ENCODE results near the gene SLC24A5. TPM values are rescaled to one million over a fixed set of nuclear protein-coding genes. Genes with fewer than 3 reads are reported as not detected.

Gene SLC24A5
- total and polyA plus RNA-seq, 9 of the 15 experiments (the other 6 are each of a cell fraction or from before 2014, with no cell fraction given), result not detected

GRCh38 chr15:48072941-48073340 lies 47.8 kb upstream of the SLC24A5 start:
- no peak overlapping the region for H2AFZ ChIP-seq (ENCODE audit: low read depth, low read length)
- BruUV-seq (replicated peaks), result no TSS peak
- H3K4me3 ChIP-seq, result no peak overlapping the region
- ATAC-seq (no peak), FAIRE-seq (no peak), DNase-seq (ENCODE audit: extremely low read depth in 1 of 4, low spot score in 3 of 4) (no peak)
- ChIA-PET POLR2A (no interaction called here), CTCF (ENCODE audit: low intra/inter-chr PET ratio) (no interaction called here)
- H3K9me3 ChIP-seq (replicated peaks; ENCODE audit: control insufficient read depth, insufficient read depth, low read depth, low read length), result no peaks in the 10 kb centered on the region
- no peaks in the 10 kb centered on the region for H3K79me2 ChIP-seq (ENCODE audit: control insufficient read depth, insufficient read depth, low read length)
- no peaks in the 10 kb centered on the region for H4K20me1 ChIP-seq (replicated peaks; ENCODE audit: control insufficient read depth, insufficient read depth, low read length)
- H3K4me1 ChIP-seq (replicated peaks in 1 of 2; ENCODE audit: control insufficient read depth in 2 of 2, insufficient read depth in 2 of 2, low read length in 2 of 2), result no peaks in the 10 kb centered on the region
- H3K27ac ChIP-seq (ENCODE audit: extremely low read depth, low read depth, low read length), result no peak overlapping the region
- WGBS (ENCODE audit: insufficient coverage, low coverage, missing lambda C conversion rate), result 1% methylated on average over 6 of the region's 6 CpGs
- no peaks in the 10 kb centered on the region for H3K27me3 ChIP-seq (ENCODE audit: control insufficient read depth in 2 of 2, insufficient read depth in 2 of 2, low read length in 2 of 2)
- H3K9ac ChIP-seq (ENCODE audit: insufficient read depth in 1 of 2, low read depth in 2 of 2, low read length in 2 of 2), result no peak overlapping the region
- intact Hi-C loops (cut with micrococcal nuclease), result no loop called here
- no peaks in the 10 kb centered on the region for H3K36me3 ChIP-seq (ENCODE audit: control insufficient read depth, insufficient read depth, low read length)
- in situ Hi-C loops (cut with MboI), result no loop called here
- H3K4me2 ChIP-seq (ENCODE audit: insufficient read depth, low read length), result no peak overlapping the region
- no peaks in the 10 kb centered on the region for H3K9me1 ChIP-seq (ENCODE audit: control insufficient read depth, insufficient read depth, low read length)
- TF ChIP-seq ZNF395 (CRISPR knock-in tag; IDR thresholded peaks at IDR 0.05) (no peak), KLF10 (CRISPR knock-in tag; IDR thresholded peaks at IDR 0.05) (no peak), IRF9 (tag; IDR thresholded peaks at IDR 0.05) (no peak), NCOA6 (IDR thresholded peaks at IDR 0.05) (no peak), ZFP1 (CRISPR knock-in tag; IDR thresholded peaks at IDR 0.05) (no peak), ELF2 (CRISPR knock-in tag; IDR thresholded peaks at IDR 0.05) (no peak), POLR2B (IDR thresholded peaks at IDR 0.05; ENCODE audit: low read depth, partially characterized antibody) (no peak), FOXA1 (IDR thresholded peaks at IDR 0.05; ENCODE audit: borderline replicate concordance) (no peak), SRSF1 (IDR thresholded peaks at IDR 0.05; ENCODE audit: low read depth, low read length) (no peak), SFPQ (IDR thresholded peaks at IDR 0.05; ENCODE audit: low read depth, low read length) (no peak), E2F8 (IDR thresholded peaks at IDR 0.05; ENCODE audit: low read depth, partially characterized antibody) (no peak), GATAD2B (IDR thresholded peaks at IDR 0.05; ENCODE audit: borderline replicate concordance) (no peak), NKRF (IDR thresholded peaks at IDR 0.05; ENCODE audit: borderline replicate concordance) (no peak), GABPA (tag; conservative IDR thresholded peaks at IDR 0.05; ENCODE audit: low read depth) (no peak)

Measured in K562 (cell line).